NT2/D1 (cell line): ENCODE results near the gene TMEM231.

ENCODE experiments used
- DNase-seq: peaks from one replicate; pipeline ENCODE4 v3.0.0-alpha.2; 2011; ENCODE audit warnings: low read depth, low spot score
- H3K27me3 ChIP-seq: 2 replicates; pipeline ENCODE4 v1.6.0; 2011; ENCODE audit warnings: mild to moderate bottlenecking; ENCODE audit not compliant: insufficient read length, insufficient read depth
- H3K36me3 ChIP-seq: 2 replicates; pipeline ENCODE4 v1.6.1; 2011; ENCODE audit warnings: mild to moderate bottlenecking, low read length, mixed read lengths; ENCODE audit not compliant: insufficient read depth, insufficient read length
- H3K4me1 ChIP-seq: 2 replicates; pipeline ENCODE4 v1.5.1; 2011; ENCODE audit not compliant: insufficient read depth, insufficient read length
- H3K4me3 ChIP-seq: 2 replicates; pipeline ENCODE4 v1.5.1; 2011; ENCODE audit warnings: low read depth; ENCODE audit not compliant: insufficient read length
- H3K9ac ChIP-seq: 2 replicates; pipeline ENCODE4 v1.6.0; 2011; ENCODE audit warnings: low read depth; ENCODE audit not compliant: insufficient read length
- H3K9me3 ChIP-seq: 2 replicates; pipeline ENCODE4 v1.5.1; 2011; ENCODE audit warnings: mild to moderate bottlenecking, low read length; ENCODE audit not compliant: insufficient read depth
- SUZ12 ChIP-seq: IDR thresholded peaks from 2 replicates; pipeline ENCODE4 v1.6.1; 2011; ENCODE audit not compliant: insufficient read length, insufficient read depth; ENCODE audit errors: extremely low read depth
- YY1 ChIP-seq: IDR thresholded peaks from 2 replicates; pipeline ENCODE4 v1.6.1; 2011; ENCODE audit not compliant: insufficient read length, insufficient read depth
- ZNF274 ChIP-seq: IDR thresholded peaks from 2 replicates; pipeline ENCODE4 v1.6.1; 2011; ENCODE audit warnings: mild to moderate bottlenecking, low read depth, low read length

The TMEM231 gene

DNA sequence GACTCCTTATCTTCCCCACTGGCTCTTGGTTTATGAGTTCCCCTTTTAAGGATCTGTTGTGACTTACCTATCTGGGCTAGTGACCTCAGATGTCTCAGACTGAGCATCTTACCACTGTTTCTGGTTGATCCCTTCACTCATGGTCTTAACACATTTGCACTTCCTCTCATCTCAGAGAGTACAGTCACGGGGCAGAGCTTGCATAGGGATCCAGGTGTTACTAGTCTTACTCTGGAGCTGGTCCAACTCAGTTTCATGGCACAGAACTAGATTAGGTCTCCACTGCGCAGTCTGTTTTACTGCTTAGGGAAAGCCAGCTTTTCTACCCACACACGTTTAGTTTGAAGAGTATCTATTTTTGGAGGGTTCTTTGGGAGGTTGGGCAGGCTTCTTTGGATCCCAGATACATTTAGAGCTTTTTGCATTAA lies 20.3 kb upstream of the TMEM231 start:
- DNase-seq: no peak
- TF ChIP-seq ZNF274 (no peak), SUZ12 (no peak)
- Histone ChIP-seq H3K27me3 (no peaks in the 10 kb centered on the region), H3K9ac (no peak overlapping the region), H3K4me3 (no peak overlapping the region), H3K36me3 (peaks cover 79% of the 10 kb centered on the region), H3K4me1 (no peaks in the 10 kb centered on the region), H3K9me3 (no peaks in the 10 kb centered on the region)

DNA sequence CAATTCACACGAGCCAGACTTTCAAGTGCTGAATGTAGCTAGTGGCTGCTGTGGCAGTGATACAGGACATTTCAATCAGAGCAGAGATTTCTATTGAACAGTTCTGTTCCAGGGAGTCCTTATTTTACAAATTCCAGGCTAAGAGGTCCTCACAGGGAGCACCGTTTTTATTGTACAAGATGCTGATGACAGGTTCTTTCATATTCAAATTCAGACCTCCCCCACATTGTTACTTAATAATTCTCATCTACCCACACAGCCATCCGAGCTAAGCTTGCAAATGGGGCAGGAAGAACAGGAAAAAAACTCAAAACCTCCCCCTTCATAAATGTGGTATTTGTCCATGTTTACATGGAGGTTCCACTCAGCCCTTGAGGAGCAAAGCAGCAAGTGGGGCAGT lies 19.9 kb upstream of the TMEM231 start:
- no peak for TF ChIP-seq ZNF274
- no peak for TF ChIP-seq YY1
- no peak for TF ChIP-seq SUZ12
- no peaks in the 10 kb centered on the region for H3K27me3 ChIP-seq
- H3K9me3 ChIP-seq: no peaks in the 10 kb centered on the region
- peaks cover 79% of the 10 kb centered on the region for H3K36me3 ChIP-seq
- DNase-seq: no peak
- H3K4me1 ChIP-seq: no peaks in the 10 kb centered on the region
- H3K4me3 ChIP-seq: no peak overlapping the region
- no peak overlapping the region for H3K9ac ChIP-seq

DNA sequence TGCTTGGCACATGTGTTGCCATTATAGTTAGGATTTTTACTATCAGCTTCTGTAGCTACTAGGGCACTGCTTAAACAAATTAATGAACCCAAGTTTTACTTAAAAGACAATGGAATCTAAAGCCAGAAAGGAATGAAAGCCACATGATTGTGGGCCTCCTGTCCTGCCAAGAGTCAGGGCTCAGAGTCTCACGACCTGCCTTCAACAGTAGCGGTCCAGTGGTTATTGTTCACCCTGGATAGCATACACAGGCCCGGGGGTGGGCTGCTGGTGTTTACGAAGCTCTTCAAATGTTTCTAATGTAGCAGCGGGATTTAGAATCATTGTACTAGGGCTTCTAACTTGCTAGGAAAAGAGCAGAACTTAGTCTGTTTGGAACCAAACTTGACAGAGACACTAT lies 17.9 kb upstream of the TMEM231 start:
- Histone ChIP-seq H3K4me3 (no peak overlapping the region), H3K4me1 (no peaks in the 10 kb centered on the region), H3K9me3 (no peaks in the 10 kb centered on the region), H3K27me3 (no peaks in the 10 kb centered on the region), H3K36me3 (peaks cover 86% of the 10 kb centered on the region), H3K9ac (no peak overlapping the region)
- no peak for DNase-seq
- no peak for TF ChIP-seq YY1
- TF ChIP-seq SUZ12: no peak
- TF ChIP-seq ZNF274: no peak

DNA sequence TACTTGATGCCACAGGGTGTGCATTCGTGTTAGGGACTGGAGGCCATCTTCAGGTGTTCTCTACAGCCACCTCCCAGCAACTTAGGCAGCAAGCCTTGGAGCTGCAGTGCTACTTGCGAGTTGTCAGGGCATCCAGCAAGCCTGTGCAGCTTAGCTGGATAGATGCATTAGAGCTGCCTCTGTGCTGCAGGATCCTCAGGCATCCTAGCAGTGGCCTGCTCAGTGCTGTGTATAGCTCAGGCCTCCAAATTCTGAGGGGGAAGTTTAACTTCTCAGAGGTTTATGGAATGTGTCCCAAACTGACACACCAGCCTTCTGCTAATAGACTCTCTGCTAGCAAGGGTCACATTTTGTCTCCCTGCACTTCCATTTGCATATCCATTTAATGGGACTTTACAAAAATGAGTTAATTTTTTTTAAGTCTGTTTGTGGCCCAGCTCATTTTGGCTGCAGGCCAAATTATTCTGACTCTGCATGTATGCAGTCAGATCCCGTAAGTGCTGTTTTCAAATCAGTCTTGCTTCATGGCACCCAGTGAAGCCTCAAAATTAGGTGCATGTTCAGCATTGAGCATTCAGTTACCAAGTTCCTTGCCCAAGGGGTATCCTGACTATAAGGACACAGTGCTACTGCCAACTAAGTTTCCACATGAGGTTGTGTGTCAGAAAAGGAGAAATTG lies 17.0 kb upstream of the TMEM231 start:
- no peaks in the 10 kb centered on the region for H3K9me3 ChIP-seq
- DNase-seq: no peak
- no peaks in the 10 kb centered on the region for H3K4me1 ChIP-seq
- H3K9ac ChIP-seq: no peak overlapping the region
- H3K4me3 ChIP-seq: no peak overlapping the region
- no peak for TF ChIP-seq YY1
- TF ChIP-seq ZNF274: no peak
- TF ChIP-seq SUZ12: no peak
- no peaks in the 10 kb centered on the region for H3K27me3 ChIP-seq
- H3K36me3 ChIP-seq: peaks cover 86% of the 10 kb centered on the region

- Histone ChIP-seq H3K9me3 (no peaks in the 10 kb centered on the region), H3K4me1 (peaks cover 2% of the 10 kb centered on the region), H3K36me3 (peaks cover 74% of the 10 kb centered on the region), H3K4me3 (no peak overlapping the region), H3K27me3 (no peaks in the 10 kb centered on the region), H3K9ac (no peak overlapping the region)
- DNase-seq: no peak
- no peak for TF ChIP-seq SUZ12
- TF ChIP-seq ZNF274: no peak
- no peak for TF ChIP-seq YY1
Measured at GRCh38 chr16:75570396-75571065, 14.5 kb upstream of the TMEM231 start.

DNA sequence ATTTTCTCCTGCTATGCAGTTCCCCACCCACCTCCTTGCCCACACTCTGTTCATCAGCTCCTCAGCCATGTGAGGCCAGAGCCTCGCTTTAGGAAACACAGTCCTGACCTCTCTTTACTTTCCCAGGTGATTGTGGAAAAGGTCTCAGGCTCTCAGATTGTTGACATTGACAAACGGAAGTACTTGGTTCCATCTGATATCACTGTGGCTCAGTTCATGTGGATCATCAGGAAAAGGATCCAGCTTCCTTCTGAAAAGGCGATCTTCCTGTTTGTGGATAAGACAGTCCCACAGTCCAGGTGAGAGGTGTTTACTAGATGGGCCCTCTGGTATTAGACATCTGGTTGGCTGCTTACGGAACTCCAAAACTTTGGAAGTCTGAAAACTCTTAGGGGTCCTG lies 11.9 kb upstream of the TMEM231 start:
- Histone ChIP-seq H3K9me3 (no peaks in the 10 kb centered on the region), H3K4me1 (peaks cover 5% of the 10 kb centered on the region), H3K27me3 (peaks cover 4% of the 10 kb centered on the region), H3K4me3 (no peak overlapping the region), H3K36me3 (peaks cover 52% of the 10 kb centered on the region), H3K9ac (no peak overlapping the region)
- TF ChIP-seq YY1: no peak
- no peak for TF ChIP-seq ZNF274
- TF ChIP-seq SUZ12: no peak
- DNase-seq: no peak

GRCh38 chr16:75566758-75567255 lies 10.8 kb upstream of the TMEM231 start:
- Histone ChIP-seq H3K27me3 (peaks cover 4% of the 10 kb centered on the region), H3K4me1 (peaks cover 5% of the 10 kb centered on the region), H3K4me3 (peak overlapping the region; percentile 87), H3K36me3 (peaks cover 43% of the 10 kb centered on the region), H3K9me3 (no peaks in the 10 kb centered on the region), H3K9ac (peak overlapping the region; percentile 90)
- TF ChIP-seq ZNF274: no peak
- TF ChIP-seq SUZ12: no peak
- no peak for TF ChIP-seq YY1
- DNase-seq: no peak
